G401 (cell line): ENCODE data around the gene CAPNS1. TPM values are rescaled to one million over a fixed set of nuclear protein-coding genes. Genes with fewer than 3 reads are reported as not detected.
A peak's percentile ranks its signal among the peaks of the same experiment; 100 is the strongest.
"Not testable (repeated sequence)": the region's sequence is repeated elsewhere in the genome, so short reads cannot be mapped to it uniquely, and the experiment has no call there.

Source experiments
- DNase-seq: peaks from one replicate; pipeline ENCODE4 v3.0.0-alpha.2; 2015; ENCODE audit warnings: low spot score
- in situ Hi-C: cut with HindIII; loops from 2 replicates; pipeline ENCODE4 v1.10.0; 2016; ENCODE audit warnings: low sequenced_read_pairs, mixed read lengths
- total RNA-seq: library from RNA; depleted of rRNA; stranded (reverse); fragments of >200 nt; shearing (Covaris generic); gene quantifications from 2 replicates; pipeline ENCODE4 v1.2.3, GENCODE V29; 2014

CAPNS1 gene
- total RNA-seq, 1 experiment from 2014 or later = 266 TPM

- no peak for DNase-seq
- in situ Hi-C loops = no loop called here
Observed at GRCh38 chr19:36113425-36113824, 26.4 kb upstream of the CAPNS1 start.

- peak; percentile 58 for DNase-seq
- in situ Hi-C loops = no loop called here
Observed at GRCh38 chr19:36113894-36114720, 25.8 kb upstream of the CAPNS1 start.

GRCh38 chr19:36114721-36115452, 25.0 kb upstream of the CAPNS1 start, which contains the start of gene POLR2I:
Gene POLR2I, minus strand, starts transcription at chr19:36114875. Its CDS starts 19 bp downstream, at chr19:36114856.
- peak; percentile 100 for DNase-seq
- in situ Hi-C loops = no loop called here

- no peak for DNase-seq
- in situ Hi-C loops = no loop called here
Observed at GRCh38 chr19:36115453-36116343, 24.2 kb upstream of the CAPNS1 start, which contains the start of gene TBCB. Gene TBCB, plus strand, starts transcription at chr19:36115468. Its CDS starts 93 bp downstream, at chr19:36115561.

- in situ Hi-C loops = no loop called here
- DNase-seq = no peak
Observed at GRCh38 chr19:36116344-36116637, 23.6 kb upstream of the CAPNS1 start.

- in situ Hi-C loops = no loop called here
- no peak for DNase-seq
Observed at GRCh38 chr19:36120092-36120983, 19.5 kb upstream of the CAPNS1 start.

GRCh38 chr19:36120984-36121358, 18.9 kb upstream of the CAPNS1 start:
- in situ Hi-C loops = no loop called here
- no peak for DNase-seq

GRCh38 chr19:36121486-36122124, 18.3 kb upstream of the CAPNS1 start:
- in situ Hi-C loops = no loop called here
- DNase-seq = no peak

- in situ Hi-C loops = no loop called here
- no peak for DNase-seq
Observed at GRCh38 chr19:36125557-36125956, 14.3 kb upstream of the CAPNS1 start.

GRCh38 chr19:36128392-36128736, 11.5 kb upstream of the CAPNS1 start:
- DNase-seq = no peak

GRCh38 chr19:36131221-36131620, 8.6 kb upstream of the CAPNS1 start:
- DNase-seq, in situ Hi-C loops: not testable (repeated sequence)

More at GRCh38 chr19:36128392-36128736, 11.5 kb upstream of the CAPNS1 start:
- in situ Hi-C loops = no loop called here

GRCh38 chr19:36134867-36135266, 5.0 kb upstream of the CAPNS1 start:
- in situ Hi-C loops = not testable (repeated sequence)

GRCh38 chr19:36136964-36137686, 2.7 kb upstream of the CAPNS1 start:
- DNase-seq = peak; percentile 82
- in situ Hi-C loops = no loop called here

More at GRCh38 chr19:36134867-36135266, 5.0 kb upstream of the CAPNS1 start:
- not testable (repeated sequence) for DNase-seq

GRCh38 chr19:36139120-36139472, 770 bp upstream of the CAPNS1 start:
- DNase-seq = no peak
- in situ Hi-C loops = no loop called here

GRCh38 chr19:36140304-36141038, 605 bp downstream of the CAPNS1 start:
- DNase-seq = peak; percentile 44

GRCh38 chr19:36141039-36141927, 1.4 kb downstream of the CAPNS1 start:
- DNase-seq = peak; percentile 91
- in situ Hi-C loops = no loop called here

More at GRCh38 chr19:36140304-36141038, 605 bp downstream of the CAPNS1 start:
- in situ Hi-C loops = no loop called here
